Activated gamma-delta T cell treated with anti-CD3 and anti-CD28 coated beads, Interleukin-2, amount 50 U/mL, for 16 hours (primary cell): Measurements from ENCODE around the gene TFPT.

ENCODE experiments used
- DNase-seq: peaks from one replicate; pipeline ENCODE4 v3.0.0-alpha.2; 2020; ENCODE audit warnings: low read depth

Gene TFPT

GRCh38 chr19:54074851-54075250, 40.6 kb downstream of the TFPT start:
- DNase-seq: no peak

- DNase-seq: no peak
Observed at GRCh38 chr19:54073829-54074228, 41.6 kb downstream of the TFPT start.

GRCh38 chr19:54069470-54069869, 46.0 kb downstream of the TFPT start:
- no peak for DNase-seq

GRCh38 chr19:54063350-54064116, 51.9 kb downstream of the TFPT start, which contains the start of gene VSTM1:
Gene VSTM1, minus strand, starts transcription at chr19:54063897. Its CDS starts 120 bp downstream, at chr19:54063777.
- no peak for DNase-seq

- no peak for DNase-seq
Observed at GRCh38 chr19:54062643-54063042, 52.8 kb downstream of the TFPT start.
